Caco-2 (cell line): ENCODE measurements around the gene GABRA4. TPM values are rescaled to one million over a fixed set of nuclear protein-coding genes. Genes with fewer than 3 reads are reported as not detected.

Experiments
- BruUV-seq: library from RNA; stranded (reverse); fragments of 400-500 nt; replicated peaks from 2 replicates; lab custom pipeline; 2021; lab: Mats Ljungman, UMichigan
- CTCF ChIA-PET: fragments of 300-600 bp; sonication (Branson Sonifier 250); formaldehyde crosslinking; loops from one replicate; lab custom pipeline; 2022; ENCODE audit warnings: antibody characterized with exemption; lab: Charles Lee
- POLR2A ChIA-PET: fragments of 300-600 bp; sonication (Branson Sonifier 250); formaldehyde crosslinking; loops from one replicate; lab custom pipeline; 2022; ENCODE audit warnings: antibody characterized with exemption; lab: Charles Lee
- DNase-seq, 2 experiments: peaks; one replicate each; pipeline versions ENCODE4 v3.0.0 to v3.0.0-alpha.2; 2020 to 2022
- H3K27me3 ChIP-seq: replicated peaks from 2 replicates; pipeline ENCODE4 v1.6.0; 2011; ENCODE audit warnings: low read length; ENCODE audit not compliant: control insufficient read depth, insufficient read depth
- H3K36me3 ChIP-seq: 2 replicates; pipeline ENCODE4 v1.5.1; 2011; ENCODE audit warnings: low read length; ENCODE audit not compliant: control insufficient read depth, insufficient read depth
- H3K4me1 ChIP-seq: fragments of 250-450 bp; sonication (Bioruptor Pico); 2 replicates; pipeline ENCODE4 v1.5.1; 2020; ENCODE audit warnings: mild to moderate bottlenecking
- H3K4me3 ChIP-seq: 2 replicates; pipeline ENCODE4 v1.5.1; 2011; ENCODE audit warnings: low read depth, mild to moderate bottlenecking, control low read depth, low read length
- H3K9me3 ChIP-seq: fragments of 250-450 bp; sonication (Bioruptor Pico); 2 replicates; pipeline ENCODE4 v1.5.1; 2020; ENCODE audit warnings: mild to moderate bottlenecking, moderate library complexity
- H3K27ac Mint-ChIP-seq: one replicate; pipeline ENCODE4 v1.8.0; 2022; ENCODE audit warnings: mixed read lengths; ENCODE audit not compliant: unreplicated experiment
- H3K27me3 Mint-ChIP-seq: one replicate; pipeline ENCODE4 v1.8.0; 2022; ENCODE audit warnings: mixed read lengths; ENCODE audit not compliant: insufficient read depth, unreplicated experiment
- H3K36me3 Mint-ChIP-seq: one replicate; pipeline ENCODE4 v1.8.0; 2022; ENCODE audit warnings: mild to moderate bottlenecking, mixed read lengths; ENCODE audit not compliant: insufficient read depth, unreplicated experiment
- H3K4me1 Mint-ChIP-seq: one replicate; pipeline ENCODE4 v1.8.0; 2022; ENCODE audit warnings: low read depth, mixed read lengths; ENCODE audit not compliant: unreplicated experiment
- H3K4me3 Mint-ChIP-seq: one replicate; pipeline ENCODE4 v1.8.0; 2022; ENCODE audit warnings: mild to moderate bottlenecking, moderate library complexity, mixed read lengths; ENCODE audit not compliant: unreplicated experiment
- H3K9me3 Mint-ChIP-seq: one replicate; pipeline ENCODE4 v1.8.0; 2022; ENCODE audit warnings: mixed read lengths; ENCODE audit not compliant: unreplicated experiment
- intact Hi-C: fragments of 100-400 bp; cut with micrococcal nuclease; formaldehyde crosslinking; loops from one replicate; pipeline ENCODE4 v1.10.0; 2022; ENCODE audit not compliant: unreplicated experiment
- total RNA-seq: library from RNA; stranded (reverse); gene quantifications from 2 replicates; pipeline ENCODE4 v1.2.3, GENCODE V29; 2022
- TF ChIP-seq, protein P1 (sequence below), 2 experiments: fragments of 200-600 bp in 1 of 2; IDR thresholded peaks; 1 replicate in 1 of 2; 2 replicates in 1 of 2; pipeline versions ENCODE4 v1.5.1 to v1.8.0; 2011 to 2022; ENCODE audit warnings: antibody characterized with exemption in 1 of 2, control low read depth in 1 of 2, inconsistent platforms in 1 of 2, low read depth in 1 of 2, low read length in 1 of 2, mild to moderate bottlenecking in 1 of 2, moderate library complexity in 1 of 2; ENCODE audit not compliant: insufficient read depth in 1 of 2, severe bottlenecking in 1 of 2, unreplicated experiment in 1 of 2

Gene GABRA4
- total RNA-seq, 1 experiment from 2014 or later, result 8.1 TPM

- no peak overlapping the region for H3K27ac Mint-ChIP-seq
- H3K9me3 Mint-ChIP-seq, result peaks cover 13% of the 10 kb centered on the region
- H3K27me3 ChIP-seq, result no peaks in the 10 kb centered on the region
- no peaks in the 10 kb centered on the region for H3K36me3 ChIP-seq
- TF ChIP-seq, protein P1, sequence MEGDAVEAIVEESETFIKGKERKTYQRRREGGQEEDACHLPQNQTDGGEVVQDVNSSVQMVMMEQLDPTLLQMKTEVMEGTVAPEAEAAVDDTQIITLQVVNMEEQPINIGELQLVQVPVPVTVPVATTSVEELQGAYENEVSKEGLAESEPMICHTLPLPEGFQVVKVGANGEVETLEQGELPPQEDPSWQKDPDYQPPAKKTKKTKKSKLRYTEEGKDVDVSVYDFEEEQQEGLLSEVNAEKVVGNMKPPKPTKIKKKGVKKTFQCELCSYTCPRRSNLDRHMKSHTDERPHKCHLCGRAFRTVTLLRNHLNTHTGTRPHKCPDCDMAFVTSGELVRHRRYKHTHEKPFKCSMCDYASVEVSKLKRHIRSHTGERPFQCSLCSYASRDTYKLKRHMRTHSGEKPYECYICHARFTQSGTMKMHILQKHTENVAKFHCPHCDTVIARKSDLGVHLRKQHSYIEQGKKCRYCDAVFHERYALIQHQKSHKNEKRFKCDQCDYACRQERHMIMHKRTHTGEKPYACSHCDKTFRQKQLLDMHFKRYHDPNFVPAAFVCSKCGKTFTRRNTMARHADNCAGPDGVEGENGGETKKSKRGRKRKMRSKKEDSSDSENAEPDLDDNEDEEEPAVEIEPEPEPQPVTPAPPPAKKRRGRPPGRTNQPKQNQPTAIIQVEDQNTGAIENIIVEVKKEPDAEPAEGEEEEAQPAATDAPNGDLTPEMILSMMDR (IDR thresholded peaks at IDR 0.05; ENCODE audit: insufficient read depth in 1 of 2, low read depth in 1 of 2, low read length in 1 of 2, severe bottlenecking in 1 of 2, unreplicated experiment in 1 of 2), result no peak
- no peak for DNase-seq
- peaks cover 4% of the 10 kb centered on the region for H3K27me3 Mint-ChIP-seq
- intact Hi-C loops, result no loop called here
- POLR2A ChIA-PET, result no interaction called here
- no peak overlapping the region for H3K4me3 Mint-ChIP-seq
- H3K4me1 ChIP-seq, result no peaks in the 10 kb centered on the region
- H3K4me1 Mint-ChIP-seq, result no peaks in the 10 kb centered on the region
- CTCF ChIA-PET, result no interaction called here
- no peak overlapping the region for H3K4me3 ChIP-seq
- no peaks in the 10 kb centered on the region for H3K9me3 ChIP-seq
- no TSS peak for BruUV-seq
- no peaks in the 10 kb centered on the region for H3K36me3 Mint-ChIP-seq
These were observed 24.1 kb upstream of the GABRA4 start for GRCh38 chr4:47017494-47017893.

- H3K27me3 ChIP-seq, result no peaks in the 10 kb centered on the region
- no TSS peak for BruUV-seq
- peaks cover 13% of the 10 kb centered on the region for H3K9me3 Mint-ChIP-seq
- no peak overlapping the region for H3K27ac Mint-ChIP-seq
- H3K9me3 ChIP-seq, result no peaks in the 10 kb centered on the region
- H3K36me3 ChIP-seq, result no peaks in the 10 kb centered on the region
- DNase-seq, result no peak
- no peaks in the 10 kb centered on the region for H3K4me1 Mint-ChIP-seq
- ChIA-PET POLR2A (no interaction called here), CTCF (no interaction called here)
- no peaks in the 10 kb centered on the region for H3K4me1 ChIP-seq
- no peak overlapping the region for H3K4me3 ChIP-seq
- intact Hi-C loops, result no loop called here
- TF ChIP-seq, protein P1 (IDR thresholded peaks at IDR 0.05; ENCODE audit: insufficient read depth in 1 of 2, low read depth in 1 of 2, low read length in 1 of 2, severe bottlenecking in 1 of 2, unreplicated experiment in 1 of 2), result no peak
- peaks cover 4% of the 10 kb centered on the region for H3K27me3 Mint-ChIP-seq
- no peaks in the 10 kb centered on the region for H3K36me3 Mint-ChIP-seq
- H3K4me3 Mint-ChIP-seq, result no peak overlapping the region
These were observed 23.7 kb upstream of the GABRA4 start for GRCh38 chr4:47017081-47017480.

- peaks cover 8% of the 10 kb centered on the region; the same call in 1 of the 2 replicates for H3K4me1 ChIP-seq
- intact Hi-C loops, result no loop called here
- Mint-ChIP-seq H3K27ac (no peak overlapping the region), H3K4me1 (peaks cover 8% of the 10 kb centered on the region), H3K36me3 (no peaks in the 10 kb centered on the region), H3K27me3 (peaks cover 4% of the 10 kb centered on the region), H3K9me3 (no peaks in the 10 kb centered on the region), H3K4me3 (no peak overlapping the region)
- H3K4me3 ChIP-seq, result no peak overlapping the region
- TF ChIP-seq, protein P1 (IDR thresholded peaks at IDR 0.05; ENCODE audit: insufficient read depth in 1 of 2, low read depth in 1 of 2, low read length in 1 of 2, severe bottlenecking in 1 of 2, unreplicated experiment in 1 of 2), result no peak
- CTCF ChIA-PET, result no interaction called here
- no peaks in the 10 kb centered on the region for H3K36me3 ChIP-seq
- BruUV-seq, result no TSS peak
- no peaks in the 10 kb centered on the region for H3K27me3 ChIP-seq
- no peak for DNase-seq
- H3K9me3 ChIP-seq, result no peaks in the 10 kb centered on the region
- POLR2A ChIA-PET, result no interaction called here
These were observed 20.0 kb upstream of the GABRA4 start for GRCh38 chr4:47013373-47013772.
